IMR-90 (cell line): ENCODE data around the gene KLK10. TPM values are rescaled to one million over a fixed set of nuclear protein-coding genes. Genes with fewer than 3 reads are reported as not detected.

Experiments
- ATAC-seq: fragments of 200-7000 bp; cut with Tn5 transposase; 2 replicates; pipeline ENCODE4 v1.9.1; 2020; ENCODE audit warnings: low read depth, mild to moderate bottlenecking, moderate library complexity
- BruUV-seq: library from RNA; stranded (reverse); fragments of 400-500 nt; replicated peaks from 2 replicates; lab custom pipeline; 2021; lab: Mats Ljungman, UMichigan
- CTCF ChIA-PET: fragments of 300-600 bp; formaldehyde crosslinking; extraction: SDS; loops from one replicate; lab custom pipeline; 2021; ENCODE audit warnings: antibody characterized with exemption; lab: Yijun Ruan, JAX
- POLR2A ChIA-PET: fragments of 300-600 bp; sonication (Branson Sonifier 250); formaldehyde crosslinking; loops from one replicate; lab custom pipeline; 2022; ENCODE audit warnings: antibody characterized with exemption; ENCODE audit not compliant: unreplicated experiment; lab: Charles Lee
- DNase-seq: peaks from one replicate; pipeline ENCODE4 v3.0.0; 2013
- H2AFZ ChIP-seq: replicated peaks from 2 replicates; pipeline ENCODE3; 2013; ENCODE audit warnings: low read length, mild to moderate bottlenecking; ENCODE audit not compliant: poor library complexity
- H2AK5ac ChIP-seq: 2 replicates; pipeline ENCODE4 v1.6.1; 2013; ENCODE audit warnings: low read depth, low read length, inconsistent platforms
- H2AK9ac ChIP-seq: replicated peaks from 2 replicates; pipeline ENCODE3; 2013; ENCODE audit warnings: mild to moderate bottlenecking, low read depth, low read length, moderate library complexity; ENCODE audit not compliant: poor library complexity
- H2BK120ac ChIP-seq: 2 replicates; pipeline ENCODE4 v1.6.1; 2013; ENCODE audit warnings: low read depth, low read length, inconsistent platforms
- H2BK15ac ChIP-seq: 3 replicates; pipeline ENCODE4 v1.6.1; 2013; ENCODE audit warnings: low read depth, low read length, inconsistent platforms
- H2BK20ac ChIP-seq: 2 replicates; pipeline ENCODE4 v1.6.1; 2013; ENCODE audit warnings: low read depth, mild to moderate bottlenecking, inconsistent platforms, low read length, moderate library complexity
- H2BK5ac ChIP-seq: 2 replicates; pipeline ENCODE4 v1.6.1; 2013; ENCODE audit warnings: mild to moderate bottlenecking, low read depth, low read length, inconsistent platforms; ENCODE audit not compliant: poor library complexity, severe bottlenecking
- H3K14ac ChIP-seq: replicated peaks from 2 replicates; pipeline ENCODE4 v1.6.1; 2013; ENCODE audit warnings: low read depth, low read length, inconsistent platforms
- H3K18ac ChIP-seq: 2 replicates; pipeline ENCODE4 v1.6.1; 2013; ENCODE audit warnings: low read depth, low read length, control low read depth
- H3K23ac ChIP-seq: 2 replicates; pipeline ENCODE4 v1.6.1; 2013; ENCODE audit warnings: low read depth, low read length, inconsistent platforms
- H3K27ac ChIP-seq: 2 replicates; pipeline ENCODE4 v1.5.1; 2013; ENCODE audit warnings: mild to moderate bottlenecking, control low read depth, low read length; ENCODE audit not compliant: insufficient read depth
- H3K27me3 ChIP-seq: 2 replicates; pipeline ENCODE4 v1.6.1; 2013; ENCODE audit warnings: low read length; ENCODE audit not compliant: control insufficient read depth, insufficient read depth
- H3K36me3 ChIP-seq: 2 replicates; pipeline ENCODE4 v1.6.1; 2013; ENCODE audit warnings: low read length, mixed read lengths; ENCODE audit not compliant: control insufficient read depth, insufficient read depth
- H3K4ac ChIP-seq: 2 replicates; pipeline ENCODE4 v1.6.1; 2013; ENCODE audit warnings: low read depth, low read length, inconsistent platforms
- H3K4me1 ChIP-seq: 2 replicates; pipeline ENCODE4 v1.6.1; 2013; ENCODE audit warnings: low read length, mixed read lengths; ENCODE audit not compliant: control insufficient read depth, insufficient read depth
- H3K4me2 ChIP-seq: 2 replicates; pipeline ENCODE4 v1.6.1; 2013; ENCODE audit warnings: low read depth, mild to moderate bottlenecking, control low read depth, low read length, moderate library complexity
- H3K4me3 ChIP-seq: 2 replicates; pipeline ENCODE4 v1.5.1; 2013; ENCODE audit warnings: low read depth, mild to moderate bottlenecking, control low read depth, low read length, moderate library complexity; ENCODE audit not compliant: insufficient read depth
- H3K56ac ChIP-seq: 2 replicates; pipeline ENCODE4 v1.6.1; 2013; ENCODE audit warnings: low read length, inconsistent platforms; ENCODE audit not compliant: insufficient read depth; ENCODE audit errors: extremely low read depth
- H3K79me1 ChIP-seq, 2 experiments: 2 replicates each; pipeline ENCODE4 v1.6.1; 2013; ENCODE audit warnings: low read length in 2 of 2, inconsistent platforms in 1 of 2, low read depth in 1 of 2
- H3K9ac ChIP-seq: 2 replicates; pipeline ENCODE4 v1.6.1; 2013; ENCODE audit warnings: low read depth, low read length, control low read depth
- H3K9me1 ChIP-seq: 2 replicates; pipeline ENCODE4 v1.6.1; 2013; ENCODE audit warnings: low read length, inconsistent platforms; ENCODE audit not compliant: insufficient read depth
- H3K9me3 ChIP-seq: 2 replicates; pipeline ENCODE4 v1.6.1; 2013; ENCODE audit warnings: low read length; ENCODE audit not compliant: control insufficient read depth, insufficient read depth
- H4K20me1 ChIP-seq: 2 replicates; pipeline ENCODE4 v1.6.1; 2013; ENCODE audit warnings: low read length, inconsistent platforms; ENCODE audit not compliant: insufficient read depth
- H4K5ac ChIP-seq: 2 replicates; pipeline ENCODE4 v1.6.1; 2013; ENCODE audit warnings: mild to moderate bottlenecking, low read depth, low read length, control low read depth
- H4K8ac ChIP-seq, 2 experiments: 2 replicates each; pipeline ENCODE4 v1.6.1; 2013; ENCODE audit warnings: low read depth in 2 of 2, low read length in 2 of 2, control low read depth in 1 of 2, inconsistent platforms in 1 of 2
- H4K91ac ChIP-seq: 2 replicates; pipeline ENCODE4 v1.6.1; 2013; ENCODE audit warnings: low read depth, low read length, inconsistent platforms; ENCODE audit not compliant: insufficient read depth
- BHLHE40 ChIP-seq: fragments of 150-350 bp; IDR thresholded peaks from 2 replicates; pipeline ENCODE4 v1.6.1; 2016; ENCODE audit warnings: mild to moderate bottlenecking, low read depth, low read length
- CEBPB ChIP-seq: IDR thresholded peaks from 2 replicates; pipeline ENCODE4 v1.6.1; 2012; ENCODE audit warnings: low read depth, low read length, improper control_type of control experiment
- CHD1 ChIP-seq: IDR thresholded peaks from 2 replicates; pipeline ENCODE4 v1.6.1; 2012; ENCODE audit warnings: low read depth, low read length, improper control_type of control experiment
- CTCF ChIP-seq: conservative IDR thresholded peaks from 2 replicates; pipeline ENCODE4 v1.5.1; 2012; ENCODE audit warnings: mild to moderate bottlenecking, low read depth, low read length, improper control_type of control experiment
- ELK1 ChIP-seq: fragments of 150-350 bp; IDR thresholded peaks from 2 replicates; pipeline ENCODE4 v1.6.1; 2016; ENCODE audit warnings: low read depth, mild to moderate bottlenecking, low read length, moderate library complexity, borderline replicate concordance
- MAFK ChIP-seq: IDR thresholded peaks from 2 replicates; pipeline ENCODE4 v1.6.1; 2012; ENCODE audit warnings: low read depth, low read length, improper control_type of control experiment
- MAZ ChIP-seq: IDR thresholded peaks from 2 replicates; pipeline ENCODE4 v1.6.1; 2012; ENCODE audit warnings: low read depth, mild to moderate bottlenecking, low read length, improper control_type of control experiment, moderate library complexity, borderline replicate concordance
- RAD21 ChIP-seq: IDR thresholded peaks from 2 replicates; pipeline ENCODE4 v1.6.1; 2012; ENCODE audit warnings: low read length, improper control_type of control experiment
- RCOR1 ChIP-seq: IDR thresholded peaks from 2 replicates; pipeline ENCODE4 v1.6.1; 2012; ENCODE audit warnings: mild to moderate bottlenecking, low read length, improper control_type of control experiment; ENCODE audit not compliant: insufficient replicate concordance
- RFX5 ChIP-seq: IDR thresholded peaks from 2 replicates; pipeline ENCODE4 v1.8.0; 2012; ENCODE audit warnings: low read depth, mild to moderate bottlenecking, low read length, moderate library complexity
- USF2 ChIP-seq: fragments of 150-350 bp; IDR thresholded peaks from 2 replicates; pipeline ENCODE4 v1.6.1; 2017; ENCODE audit warnings: mild to moderate bottlenecking, antibody characterized with exemption, low read length, low read depth
- WGBS, 2 experiments: methylation state at CpG; one replicate each; pipeline versions ENCODE4 v1.1.5 to v1.1.7; 2013; ENCODE audit warnings: missing lambda C conversion rate in 2 of 2; ENCODE audit not compliant: insufficient read length in 1 of 2; ENCODE audit errors: extremely low coverage in 2 of 2; 5-methylcytosine and 5-hydroxymethylcytosine counted together
- dilution Hi-C: fragments of 300-500 bp; cut with HindIII; formaldehyde crosslinking; loops from one replicate; pipeline ENCODE4 v1.14.3; 2018; ENCODE audit warnings: low sequenced_read_pairs; ENCODE audit not compliant: unreplicated experiment
- in situ Hi-C: fragments of 300-500 bp; cut with MboI; formaldehyde crosslinking; loops from 3 replicates; pipeline ENCODE4 v1.14.3; 2019; ENCODE audit warnings: low sequenced_read_pairs, inconsistent platforms, mixed read lengths
- intact Hi-C: fragments of 100-400 bp; cut with micrococcal nuclease; formaldehyde crosslinking; loops from 2 replicates; pipeline ENCODE4 v1.10.0; 2022
- polyA plus RNA-seq, 3 experiments: library from polyadenylated mRNA; depleted of rRNA; stranded (reverse); fragments of >200 nt; gene quantifications; 2 replicates each; pipeline ENCODE4 v1.2.3, GENCODE V29; 2012; ENCODE audit warnings: low replicate concordance in 1 of 3
- total RNA-seq: library from RNA; depleted of rRNA; stranded (reverse); fragments of >200 nt; gene quantifications from 2 replicates; pipeline ENCODE4 v1.2.3, GENCODE V29; 2012

Gene KLK10
- total and polyA plus RNA-seq, 2 of the 4 experiments (the other 2 are of a cell fraction) = not detected

DNA sequence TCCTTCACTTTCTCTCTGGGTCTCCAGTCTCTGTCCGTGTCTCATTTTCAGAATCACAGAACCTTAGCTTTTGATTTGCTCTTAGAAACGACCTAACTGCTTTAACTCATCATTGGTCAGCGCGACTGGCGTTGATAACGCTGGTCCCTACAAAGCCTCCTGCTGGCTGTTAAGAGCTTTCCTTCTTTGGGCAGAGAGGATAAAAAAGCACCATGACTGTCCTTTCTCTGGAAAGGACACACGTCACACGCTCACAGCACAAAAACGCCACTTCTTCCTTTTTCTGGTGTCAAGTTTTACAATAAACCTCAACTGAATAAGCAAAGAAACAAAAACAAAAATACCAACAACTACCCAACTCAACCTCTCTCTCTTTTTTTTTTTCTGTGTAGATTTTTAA, 17.0 kb upstream of the KLK10 start:
- Histone ChIP-seq H3K79me1 (no peaks in the 10 kb centered on the region), H2BK20ac (no peak overlapping the region), H3K4me1 (no peaks in the 10 kb centered on the region), H4K5ac (no peak overlapping the region), H2BK5ac (no peak overlapping the region), H3K36me3 (no peaks in the 10 kb centered on the region), H3K14ac (no peak overlapping the region), H2AK9ac (no peak overlapping the region), H3K4me3 (no peak overlapping the region), H3K9me3 (peaks cover 8% of the 10 kb centered on the region; the same call in 1 of the 2 replicates), H4K8ac (no peak overlapping the region), H2AK5ac (no peak overlapping the region), H2BK120ac (no peak overlapping the region), H4K91ac (no peak overlapping the region), H3K18ac (no peak overlapping the region), H3K27ac (no peak overlapping the region), H3K4ac (no peak overlapping the region), H3K4me2 (no peak overlapping the region), H3K9ac (no peak overlapping the region), H2AFZ (no peak overlapping the region), H3K9me1 (no peaks in the 10 kb centered on the region), H2BK15ac (no peak overlapping the region), H3K27me3 (no peaks in the 10 kb centered on the region), H4K20me1 (no peaks in the 10 kb centered on the region), H3K23ac (no peak overlapping the region), H3K56ac (no peak overlapping the region)
- 49% methylated on average over 7 of the region's 9 CpGs; no CpG with 5 or more reads in 1 of the 2 experiments for WGBS, 2 experiments
- no TSS peak for BruUV-seq
- TF ChIP-seq CTCF = no peak
- no peak for TF ChIP-seq RFX5
- TF ChIP-seq ELK1 = no peak
- no peak for TF ChIP-seq RCOR1
- TF ChIP-seq BHLHE40 = no peak
- TF ChIP-seq MAZ = no peak
- TF ChIP-seq USF2 = no peak
- TF ChIP-seq CEBPB = no peak
- no peak for TF ChIP-seq RAD21
- no peak for TF ChIP-seq CHD1
- no peak for TF ChIP-seq MAFK
- dilution Hi-C loops = no loop called here
- POLR2A ChIA-PET = no interaction called here
- in situ Hi-C loops = loop anchor here (10.0 kb wide), 1 partner anchor 138 kb away; no protein-coding TSS in a partner anchor
- intact Hi-C loops = no loop called here
- ATAC-seq (no peak), DNase-seq (no peak)
- CTCF ChIA-PET = no interaction called here
